ENCODE measurements around the gene XPR1. TPM values are rescaled to one million over a fixed set of nuclear protein-coding genes. Genes with fewer than 3 reads are reported as not detected.

The XPR1 gene
- polyA plus RNA-seq, 1 donor (not counting 4 experiments of a cell fraction or from before 2014, with no cell fraction given) = 40.0 TPM

GRCh38 chr1:180939073-180939710 is 307.4 kb downstream of the XPR1 start:
- no peaks in the 10 kb centered on the region for H3K4me1 ChIP-seq (ENCODE audit: control insufficient read depth, extremely low read depth, insufficient read depth, low read length)
- no peak overlapping the region for H3K27ac ChIP-seq (ENCODE audit: control insufficient read depth, insufficient read depth, low read length)
- no peak overlapping the region for H3K9ac ChIP-seq (ENCODE audit: control insufficient read depth, extremely low read depth, insufficient read depth, low read length)
- dilution Hi-C loops (cut with MboI; ENCODE audit: extremely low pct_ligation_motif_present, low sequenced_read_pairs) = no loop called here
- H3K36me3 ChIP-seq (ENCODE audit: control insufficient read depth in 2 of 2, extremely low read depth in 1 of 2, insufficient read depth in 2 of 2, low read length in 2 of 2) = no peaks in the 10 kb centered on the region
- no peak overlapping the region for H3K4me3 ChIP-seq (ENCODE audit: control insufficient read depth in 2 of 3, extremely low read depth in 1 of 3, insufficient read depth in 2 of 3, low read depth in 1 of 3, low read length in 3 of 3)
- DNase-seq (ENCODE audit: low read depth, low spot score) = no peak
- no peaks in the 10 kb centered on the region for H3K9me3 ChIP-seq (ENCODE audit: control insufficient read depth, low read depth, low read length)
- TF ChIP-seq CTCF (optimal IDR thresholded peaks at IDR 0.05 in 1 of 3, IDR thresholded peaks at IDR 0.05 in 1 of 3, conservative IDR thresholded peaks at IDR 0.05 in 1 of 3; ENCODE audit: extremely low read depth in 1 of 3, insufficient read depth in 2 of 3, low read length in 3 of 3) (no peak), EZH2 (IDR thresholded peaks at IDR 0.05; ENCODE audit: low read length) (no peak)
- H4K20me1 ChIP-seq (ENCODE audit: control insufficient read depth, extremely low read depth, insufficient read depth, low read length) = no peaks in the 10 kb centered on the region
- no peak overlapping the region for H3K4me2 ChIP-seq (ENCODE audit: control insufficient read depth, extremely low read depth, insufficient read depth, low read depth, low read length)
- H3K79me2 ChIP-seq (ENCODE audit: control insufficient read depth, insufficient read depth, low read length) = no peaks in the 10 kb centered on the region
- no peak for FAIRE-seq
- no peaks in the 10 kb centered on the region for H3K9me1 ChIP-seq (ENCODE audit: control insufficient read depth, extremely low read depth, insufficient read depth, low read length)
- H3K27me3 ChIP-seq (ENCODE audit: control insufficient read depth, extremely low read depth, insufficient read depth, low read length) = peaks cover 15% of the 10 kb centered on the region
- H2AFZ ChIP-seq (ENCODE audit: control insufficient read depth, low read length) = no peak overlapping the region

- H3K27me3 ChIP-seq (ENCODE audit: control insufficient read depth, extremely low read depth, insufficient read depth, low read length) = peaks cover 15% of the 10 kb centered on the region
- no peaks in the 10 kb centered on the region for H3K9me3 ChIP-seq (ENCODE audit: control insufficient read depth, low read depth, low read length)
- no peak overlapping the region for H2AFZ ChIP-seq (ENCODE audit: control insufficient read depth, low read length)
- no peak overlapping the region for H3K27ac ChIP-seq (ENCODE audit: control insufficient read depth, insufficient read depth, low read length)
- no peaks in the 10 kb centered on the region for H3K79me2 ChIP-seq (ENCODE audit: control insufficient read depth, insufficient read depth, low read length)
- TF ChIP-seq EZH2 (IDR thresholded peaks at IDR 0.05; ENCODE audit: low read length) = no peak
- no peak for TF ChIP-seq CTCF (optimal IDR thresholded peaks at IDR 0.05 in 1 of 3, IDR thresholded peaks at IDR 0.05 in 1 of 3, conservative IDR thresholded peaks at IDR 0.05 in 1 of 3; ENCODE audit: extremely low read depth in 1 of 3, insufficient read depth in 2 of 3, low read length in 3 of 3)
- no peak overlapping the region for H3K4me3 ChIP-seq (ENCODE audit: control insufficient read depth in 2 of 3, extremely low read depth in 1 of 3, insufficient read depth in 2 of 3, low read depth in 1 of 3, low read length in 3 of 3)
- no peaks in the 10 kb centered on the region for H4K20me1 ChIP-seq (ENCODE audit: control insufficient read depth, extremely low read depth, insufficient read depth, low read length)
- no peak overlapping the region for H3K9ac ChIP-seq (ENCODE audit: control insufficient read depth, extremely low read depth, insufficient read depth, low read length)
- no peaks in the 10 kb centered on the region for H3K9me1 ChIP-seq (ENCODE audit: control insufficient read depth, extremely low read depth, insufficient read depth, low read length)
- no peaks in the 10 kb centered on the region for H3K36me3 ChIP-seq (ENCODE audit: control insufficient read depth in 2 of 2, extremely low read depth in 1 of 2, insufficient read depth in 2 of 2, low read length in 2 of 2)
- dilution Hi-C loops (cut with MboI; ENCODE audit: extremely low pct_ligation_motif_present, low sequenced_read_pairs) = no loop called here
- H3K4me2 ChIP-seq (ENCODE audit: control insufficient read depth, extremely low read depth, insufficient read depth, low read depth, low read length) = no peak overlapping the region
- DNase-seq (ENCODE audit: low read depth, low spot score) (no peak), FAIRE-seq (no peak)
- H3K4me1 ChIP-seq (ENCODE audit: control insufficient read depth, extremely low read depth, insufficient read depth, low read length) = no peaks in the 10 kb centered on the region
Observed at GRCh38 chr1:180939711-180940103, 307.9 kb downstream of the XPR1 start.

Small RNAs within 50 kb of the gene (small RNA-seq; reads per million reads assigned to genes)
- 0 reads per million in 3 experiments for gene RF00026 (ENCODE audit: insufficient read length in 3 of 3, low read depth in 3 of 3, low replicate concordance in 1 of 3)

Other genes starting within 250 kb of the XPR1 start
- gene ACBD6, start 129.4 kb upstream of the XPR1 start, polyA plus RNA-seq = 47.5 to 53.6 TPM (median 50.5 TPM) in 3 replicates
- gene OVAAL, start 73.1 kb upstream of the XPR1 start, polyA plus RNA-seq = not detected in 3 replicates

All from keratinocyte (primary cell).